GM21717 (cell line): Measurements from ENCODE around the gene CLDN16.

ENCODE experiments used
- ATAC-seq: cut with Tn5 transposase; IDR thresholded peaks from one replicate; pipeline ENCODE4 v1.9.1; 2021; ENCODE audit warnings: mild to moderate bottlenecking, moderate library complexity; ENCODE audit not compliant: unreplicated experiment

Gene CLDN16

DNA sequence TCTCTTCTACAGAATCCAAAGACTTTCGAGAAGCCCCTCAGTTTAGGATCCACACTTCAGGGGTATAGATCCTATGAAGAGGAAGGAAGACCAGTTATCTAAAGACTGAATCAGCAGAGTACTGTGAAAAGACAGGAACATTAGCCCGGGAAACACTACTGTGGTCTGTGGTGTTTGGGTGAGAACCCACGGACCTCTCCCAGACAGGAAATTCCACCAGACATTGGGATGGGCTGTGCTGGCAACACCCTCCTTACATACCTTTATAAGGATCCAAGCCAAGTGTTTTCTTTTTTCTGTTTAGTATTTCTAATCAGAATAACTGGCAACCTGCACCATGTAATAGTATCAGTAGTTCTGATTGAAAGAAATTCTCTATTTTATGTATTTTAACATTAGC, 47.7 kb downstream of the CLDN16 start:
- ATAC-seq, result no peak

DNA sequence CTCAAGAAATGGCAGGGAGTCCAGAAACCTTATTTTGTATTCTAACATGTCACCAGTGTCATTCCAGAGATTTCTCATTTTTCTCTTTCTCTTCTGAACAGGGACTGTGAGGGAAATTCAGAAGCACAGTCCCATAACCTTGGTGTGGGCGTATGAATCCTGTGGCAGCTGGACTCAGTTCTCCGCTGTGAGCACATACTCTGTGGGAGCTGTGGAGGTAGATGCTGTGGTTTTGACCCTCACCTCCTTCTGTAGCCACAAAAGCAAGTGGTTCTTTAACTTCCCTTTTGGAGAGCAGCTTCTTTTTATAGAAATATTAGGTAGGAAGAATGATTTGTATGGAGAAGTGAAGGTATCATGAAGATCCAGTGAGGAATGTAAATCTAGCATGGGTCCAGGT, 48.4 kb downstream of the CLDN16 start:
- no peak for ATAC-seq

DNA sequence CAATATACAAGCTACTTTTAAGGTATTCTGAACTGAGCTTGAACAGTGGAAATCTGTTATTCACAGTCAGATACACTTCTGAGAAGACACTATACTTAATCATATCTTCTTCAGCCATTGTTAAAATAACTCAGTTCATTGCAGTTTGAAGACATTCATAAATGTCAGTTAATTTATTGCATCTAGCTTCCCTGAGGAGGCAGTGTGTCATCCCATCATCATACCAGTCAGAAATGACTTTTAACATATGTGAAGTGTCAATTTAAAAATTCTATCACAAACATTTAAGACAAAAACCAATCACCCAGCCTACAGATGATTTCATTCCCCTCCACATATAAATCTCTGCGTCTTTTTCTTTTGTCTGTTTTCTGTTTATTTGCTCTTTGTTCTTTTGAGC, 54.3 kb downstream of the CLDN16 start:
- ATAC-seq, result no peak

DNA sequence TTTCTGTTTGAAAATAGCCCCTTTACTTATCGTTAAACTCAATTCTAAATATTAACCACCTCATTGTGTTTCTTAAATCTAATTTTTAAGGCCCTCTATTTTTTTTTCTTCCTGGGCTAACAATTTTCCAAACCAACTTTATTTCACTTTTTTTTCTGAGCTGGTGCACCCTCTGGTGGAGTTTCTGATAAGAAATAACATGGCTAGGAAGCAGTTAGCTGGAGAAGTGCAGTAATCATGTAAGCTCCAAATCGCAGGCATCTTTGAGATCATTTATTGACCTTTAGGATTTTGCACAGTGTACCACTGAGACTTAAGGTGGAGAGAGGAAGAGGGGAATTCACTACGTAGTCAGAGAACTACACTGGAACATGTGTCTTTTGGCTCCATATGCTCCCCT, 55.3 kb downstream of the CLDN16 start:
- ATAC-seq, result no peak

DNA sequence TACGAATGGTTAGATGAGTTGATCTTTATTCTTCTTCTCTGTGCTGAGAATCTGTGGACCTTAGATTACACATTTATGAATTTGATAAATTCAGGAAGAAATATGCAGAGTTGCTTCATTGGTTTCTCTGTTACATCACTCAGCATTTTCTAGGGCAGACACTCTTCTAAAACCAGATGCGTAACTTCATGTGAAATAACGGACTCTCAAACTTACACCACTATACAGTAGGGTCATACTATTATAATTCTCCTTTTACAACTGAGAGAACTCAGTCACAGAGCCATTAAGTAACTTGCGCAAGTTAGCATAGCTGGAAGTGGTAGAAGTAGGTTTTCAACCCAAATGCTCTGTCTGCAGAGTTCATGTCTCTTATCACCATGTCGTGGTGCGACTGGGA, 56.0 kb downstream of the CLDN16 start:
- no peak for ATAC-seq

DNA sequence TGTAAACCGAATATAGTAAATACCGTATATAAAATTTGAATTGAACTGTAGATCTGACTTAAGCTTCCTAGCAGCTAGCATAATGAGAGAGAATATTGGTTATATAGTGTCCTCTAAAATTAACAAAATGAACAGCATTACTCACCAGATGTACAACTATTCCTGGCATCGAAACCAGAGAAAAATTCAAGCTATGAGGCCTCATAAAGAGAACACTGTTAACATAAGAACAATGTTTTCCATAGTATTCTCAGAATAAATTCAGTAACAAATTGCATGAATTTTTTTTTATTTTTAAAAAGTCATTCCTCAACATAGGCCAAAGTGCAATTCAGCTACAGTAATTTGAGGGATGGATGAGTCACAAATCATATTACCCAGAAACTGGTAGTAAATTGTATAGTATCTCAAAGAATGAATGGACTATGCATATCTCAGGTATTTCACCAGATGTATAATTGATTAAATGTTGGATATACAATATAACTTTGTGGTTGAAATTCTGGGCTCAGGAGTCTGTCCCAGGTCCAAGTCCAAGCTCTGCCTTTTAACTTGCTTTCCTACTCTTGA, 56.7 kb downstream of the CLDN16 start:
- ATAC-seq, result no peak

DNA sequence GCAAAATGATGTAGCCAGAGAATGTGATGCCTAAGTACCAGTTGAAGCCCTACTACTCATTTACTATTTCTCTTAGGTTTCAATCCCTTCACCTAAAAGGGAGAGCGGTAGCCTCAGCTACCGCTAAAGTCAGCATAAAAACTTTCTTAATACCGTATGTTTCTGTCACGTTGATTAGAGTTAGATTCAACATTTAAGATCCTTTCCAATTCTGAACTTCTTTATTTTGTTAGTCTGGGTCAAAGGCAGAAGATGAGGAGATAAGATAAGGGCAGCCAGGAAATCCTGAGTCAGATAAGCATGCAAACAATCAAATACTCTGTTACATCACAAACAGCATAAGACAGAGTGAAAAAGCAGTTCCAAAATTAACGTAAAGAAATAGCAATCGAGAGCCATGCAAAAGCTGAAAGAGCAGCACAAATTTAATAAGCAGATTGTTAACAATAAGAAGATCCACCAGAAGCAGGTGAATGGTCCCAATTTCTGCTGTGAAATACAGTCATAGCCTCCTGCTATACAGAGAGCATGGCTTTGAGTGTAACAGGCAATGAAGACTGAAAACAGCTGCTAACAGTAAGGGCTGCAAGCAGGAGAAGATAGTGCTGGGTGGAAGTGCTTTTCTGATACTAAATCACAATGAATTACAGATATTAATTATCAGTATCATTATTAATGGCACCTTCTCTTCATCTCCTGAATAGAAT, 58.8 kb downstream of the CLDN16 start:
- ATAC-seq, result no peak

DNA sequence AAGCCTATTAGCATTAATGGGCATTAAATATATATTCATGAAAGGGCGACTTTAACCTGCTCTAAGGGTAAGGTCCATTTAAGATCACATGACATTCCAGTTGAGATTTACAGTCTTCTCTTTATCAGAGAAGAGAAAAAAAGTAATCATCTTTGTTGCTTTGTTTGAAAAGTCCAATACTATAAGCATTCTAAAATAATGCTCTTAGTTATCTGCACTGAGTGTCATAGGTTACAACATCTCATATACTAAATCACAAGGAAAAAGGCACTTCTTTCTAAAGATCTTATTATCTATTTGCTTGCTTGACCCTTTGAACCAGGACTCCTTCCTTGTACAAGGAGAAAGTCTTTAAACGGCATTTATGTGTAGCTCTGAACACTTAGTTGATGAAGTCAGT, 60.3 kb downstream of the CLDN16 start:
- no peak for ATAC-seq

DNA sequence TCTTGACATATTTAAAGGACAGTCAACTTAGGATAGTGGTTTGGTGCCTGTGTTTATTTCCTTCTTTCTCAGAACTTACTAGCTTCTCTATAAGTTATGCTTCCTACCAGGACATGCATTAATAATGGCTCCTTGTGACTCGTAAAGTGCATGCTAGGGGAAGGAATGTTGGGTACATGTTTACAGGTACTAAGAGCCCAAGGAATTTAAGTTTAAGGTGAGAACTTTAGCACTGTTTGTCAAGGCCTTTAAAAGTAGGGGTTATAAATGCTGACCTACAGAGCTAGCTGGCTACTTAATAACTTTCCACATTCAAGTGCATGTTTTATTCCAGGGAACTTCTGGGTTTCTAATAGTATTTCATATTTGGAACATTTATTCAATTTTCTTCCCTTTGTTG, 61.8 kb downstream of the CLDN16 start, which contains the start of gene TMEM207:
TMEM207 (minus strand) TSS at position 101 of the 400 bp plus-strand sequence; CDS start at position 9, 92 bp downstream.
- ATAC-seq, result no peak

DNA sequence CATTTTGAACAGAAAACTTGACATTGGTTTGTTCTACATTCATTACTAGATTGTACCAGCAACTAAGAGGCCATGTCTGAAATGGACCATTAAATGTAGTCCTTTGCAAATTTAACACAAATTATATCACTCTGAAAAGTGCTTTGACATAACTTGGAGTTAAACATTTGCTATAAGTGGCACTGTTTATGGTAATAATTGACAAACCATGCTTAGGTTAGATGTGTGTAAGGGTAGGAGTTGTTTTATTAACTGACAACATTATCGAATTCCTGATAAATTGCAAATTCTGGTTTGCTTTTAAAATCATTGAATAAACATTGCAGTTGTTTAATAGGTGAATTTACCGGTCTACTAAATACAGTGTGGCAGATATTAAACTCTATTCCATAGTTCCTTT, 67.9 kb downstream of the CLDN16 start:
- ATAC-seq, result no peak

DNA sequence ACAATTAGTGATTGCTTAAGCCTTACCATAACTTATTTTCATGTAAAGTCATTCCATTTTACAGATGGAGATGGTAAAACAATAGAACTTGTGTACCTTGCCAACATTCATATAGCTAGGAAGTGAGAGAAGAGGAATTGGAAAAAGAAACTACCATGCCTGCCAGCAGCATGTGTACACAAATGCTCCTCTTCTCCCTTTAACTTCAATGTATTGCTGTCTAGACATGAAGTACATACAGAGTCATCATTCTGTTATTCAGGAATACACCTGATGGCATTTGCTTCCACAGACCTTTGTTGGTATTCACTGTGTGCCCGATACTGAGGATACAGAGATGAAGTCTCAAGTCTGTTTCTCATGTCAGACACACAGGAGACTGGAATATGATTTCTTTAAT, 68.8 kb downstream of the CLDN16 start:
- ATAC-seq, result no peak

DNA sequence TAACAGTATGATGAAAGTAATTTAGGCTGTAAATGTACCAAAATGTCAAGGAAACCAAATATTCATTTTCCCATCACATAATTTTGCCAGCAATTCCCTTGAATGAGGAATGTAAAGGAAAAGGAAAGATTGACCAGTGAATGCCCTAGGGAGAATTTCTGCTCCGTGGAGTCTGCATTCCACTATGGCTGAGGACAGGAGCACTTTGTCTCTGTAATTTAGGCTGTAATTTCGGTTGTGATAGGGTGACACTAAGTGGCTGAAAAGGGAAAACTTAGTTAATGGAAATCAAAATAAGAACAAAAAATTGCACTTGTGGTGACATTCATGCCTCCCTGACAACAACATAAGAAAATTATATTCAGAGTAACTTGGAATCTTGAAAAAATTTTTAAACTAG, 70.1 kb downstream of the CLDN16 start:
- ATAC-seq, result no peak
